GM13977 (cell line): ENCODE results near the gene FAM210B.
"Not testable (repeated sequence)": the region's sequence is repeated elsewhere in the genome, so short reads cannot be mapped to it uniquely, and the experiment has no call there.

Source experiments
- DNase-seq: peaks from one replicate; pipeline ENCODE4 v3.0.0; 2012; ENCODE audit warnings: low spot score
- in situ Hi-C: fragments of 300-500 bp; cut with MboI; formaldehyde crosslinking; loops from one replicate; pipeline ENCODE4 v1.12.0; 2022; ENCODE audit warnings: low sequenced_read_pairs, low pct_unique_long_range_greater_than_20kb, mixed read lengths, inconsistent platforms; ENCODE audit not compliant: unreplicated experiment
- TF ChIP-seq, protein P1 (sequence below): IDR thresholded peaks from 2 replicates; pipeline ENCODE4 v1.5.1; 2012; ENCODE audit warnings: mild to moderate bottlenecking, control low read depth; ENCODE audit not compliant: insufficient read depth; ENCODE audit errors: extremely low read depth, missing control alignments

FAM210B gene

DNA sequence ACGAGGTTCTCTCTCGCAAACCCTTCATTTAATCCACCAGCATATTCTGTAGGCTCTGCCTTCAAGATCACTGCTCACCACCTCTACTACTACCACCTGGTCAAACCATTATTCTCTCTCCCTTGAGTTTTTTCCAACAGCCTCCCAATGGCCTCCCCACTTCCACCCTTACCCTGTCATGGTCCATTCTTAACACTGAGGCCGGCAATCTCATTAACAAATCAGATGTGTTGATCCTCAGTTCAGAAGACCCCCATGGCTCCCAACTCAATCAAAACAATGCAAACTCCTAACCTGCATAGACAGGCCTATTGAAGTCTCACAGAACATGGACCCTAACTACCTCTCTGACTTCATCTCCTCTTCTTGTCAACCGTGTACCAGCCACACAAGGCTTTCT is 31.0 kb downstream of the FAM210B start:
- in situ Hi-C loops, result no loop called here
- DNase-seq, result no peak
- TF ChIP-seq, protein P1, sequence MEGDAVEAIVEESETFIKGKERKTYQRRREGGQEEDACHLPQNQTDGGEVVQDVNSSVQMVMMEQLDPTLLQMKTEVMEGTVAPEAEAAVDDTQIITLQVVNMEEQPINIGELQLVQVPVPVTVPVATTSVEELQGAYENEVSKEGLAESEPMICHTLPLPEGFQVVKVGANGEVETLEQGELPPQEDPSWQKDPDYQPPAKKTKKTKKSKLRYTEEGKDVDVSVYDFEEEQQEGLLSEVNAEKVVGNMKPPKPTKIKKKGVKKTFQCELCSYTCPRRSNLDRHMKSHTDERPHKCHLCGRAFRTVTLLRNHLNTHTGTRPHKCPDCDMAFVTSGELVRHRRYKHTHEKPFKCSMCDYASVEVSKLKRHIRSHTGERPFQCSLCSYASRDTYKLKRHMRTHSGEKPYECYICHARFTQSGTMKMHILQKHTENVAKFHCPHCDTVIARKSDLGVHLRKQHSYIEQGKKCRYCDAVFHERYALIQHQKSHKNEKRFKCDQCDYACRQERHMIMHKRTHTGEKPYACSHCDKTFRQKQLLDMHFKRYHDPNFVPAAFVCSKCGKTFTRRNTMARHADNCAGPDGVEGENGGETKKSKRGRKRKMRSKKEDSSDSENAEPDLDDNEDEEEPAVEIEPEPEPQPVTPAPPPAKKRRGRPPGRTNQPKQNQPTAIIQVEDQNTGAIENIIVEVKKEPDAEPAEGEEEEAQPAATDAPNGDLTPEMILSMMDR, result no peak

DNA sequence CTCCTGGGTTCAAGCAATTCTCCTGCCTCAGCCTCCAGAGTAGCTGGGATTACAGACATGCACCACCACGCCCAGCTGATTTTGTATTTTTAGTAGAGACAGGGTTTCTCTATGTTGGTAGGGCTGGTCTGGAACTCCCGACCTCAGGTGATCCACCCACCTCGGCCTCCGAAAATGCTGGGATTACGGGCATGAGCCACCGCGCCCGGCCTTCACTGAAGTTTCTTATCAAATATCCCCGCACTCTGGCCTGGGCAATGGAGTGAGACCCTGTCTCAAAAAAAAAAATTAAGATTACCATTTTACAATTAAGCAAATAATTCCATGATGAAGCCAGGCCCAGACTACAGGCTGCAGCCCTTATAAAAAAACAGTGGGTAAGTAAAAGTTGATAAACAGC is 31.6 kb downstream of the FAM210B start:
- DNase-seq, in situ Hi-C loops: not testable (repeated sequence)

DNA sequence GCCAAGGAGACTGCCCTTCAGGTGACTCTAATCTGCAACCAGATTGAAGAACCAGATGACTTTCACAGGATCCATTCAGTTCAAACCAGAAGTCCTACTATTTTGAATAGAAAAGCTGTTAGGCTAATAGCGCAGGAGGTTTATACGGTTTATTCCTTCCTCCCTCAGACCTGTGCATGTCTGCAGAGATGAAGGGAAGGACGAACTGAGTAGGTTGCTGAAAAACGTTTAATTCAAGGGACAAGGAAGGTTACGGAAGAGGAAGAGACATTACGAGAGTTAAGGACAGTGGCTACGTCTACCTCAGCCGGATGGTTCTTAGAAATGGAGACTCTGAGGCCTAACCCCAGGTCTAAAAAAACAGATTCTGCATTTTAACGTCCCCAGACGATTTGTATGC is 32.3 kb downstream of the FAM210B start:
- no peak for DNase-seq
- in situ Hi-C loops, result no loop called here
- TF ChIP-seq, protein P1, result no peak

DNA sequence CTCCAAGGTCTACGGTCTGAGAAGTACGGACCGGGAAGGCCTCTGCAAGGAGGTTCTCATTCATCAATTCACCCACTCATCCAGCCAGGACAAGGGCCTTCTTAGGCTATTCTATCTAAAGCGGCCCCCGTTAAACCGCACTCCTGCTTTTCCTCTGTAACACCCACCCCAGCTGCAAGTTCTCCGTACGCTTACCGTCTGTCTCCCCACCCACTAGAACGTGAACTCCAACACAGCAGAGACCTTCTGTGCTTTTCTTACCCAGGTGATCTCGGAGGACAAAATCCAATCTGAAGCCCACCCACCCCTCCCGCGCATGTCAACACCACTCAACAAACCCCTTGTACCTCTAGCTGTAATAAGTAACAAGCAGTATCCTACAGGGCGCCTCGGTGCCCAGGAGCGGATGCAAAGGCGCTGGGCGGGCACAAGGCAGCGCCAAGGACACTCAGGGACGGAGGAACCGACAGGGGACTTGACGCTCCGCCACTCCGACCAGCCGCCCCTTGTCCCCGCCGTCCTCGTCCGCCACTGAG is 32.9 kb downstream of the FAM210B start:
- TF ChIP-seq, protein P1, result no peak
- no peak for DNase-seq
- in situ Hi-C loops, result no loop called here

DNA sequence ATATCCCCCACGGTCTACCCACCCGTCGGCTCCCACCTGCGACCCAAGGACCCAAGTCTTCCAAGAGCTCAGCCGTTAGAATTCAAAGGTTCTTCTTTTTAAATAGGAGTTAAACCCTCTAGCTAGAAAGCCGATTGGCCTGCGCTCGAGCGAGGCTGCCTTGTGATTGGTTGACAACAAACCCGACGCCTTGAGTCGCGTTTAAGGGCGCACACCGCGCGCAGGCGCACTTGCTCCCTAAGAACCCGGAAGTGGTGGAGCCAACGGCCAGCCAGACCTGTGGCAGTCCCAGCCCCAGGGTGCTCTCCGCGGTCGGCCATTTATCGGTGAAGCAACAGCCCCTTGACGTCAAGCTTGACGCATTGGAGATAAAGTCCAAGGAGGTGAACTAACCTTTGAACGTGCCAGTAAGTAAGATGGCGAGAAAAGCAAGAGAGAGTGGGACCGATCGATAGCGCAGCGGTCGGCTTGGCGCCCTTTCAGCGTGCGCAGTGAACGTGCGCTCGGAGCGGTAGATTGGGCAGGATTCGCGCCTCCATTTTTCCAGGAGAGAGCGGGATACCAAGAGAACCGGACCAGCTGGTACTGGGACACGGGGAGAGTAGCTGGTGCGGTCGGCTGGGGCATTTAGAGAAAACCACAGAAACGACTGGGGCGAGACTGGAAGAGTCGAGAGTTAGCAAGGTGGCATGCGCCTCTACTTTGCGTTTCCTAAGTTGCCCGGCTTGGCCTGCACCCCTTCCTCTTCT is 33.5 kb downstream of the FAM210B start, which contains the start of the genes AURKA and CSTF1:
Gene AURKA, minus strand, starts transcription at position 84 of the 749 bp plus-strand sequence. CDS start 4,018 bp downstream, outside the sequence.
Gene CSTF1, plus strand, starts transcription at position 514 of the 749 bp plus-strand sequence. CDS start 2,908 bp downstream, outside the sequence.
- peak; percentile 98 for DNase-seq
- in situ Hi-C loops, result no loop called here
- TF ChIP-seq, protein P1, result no peak

DNA sequence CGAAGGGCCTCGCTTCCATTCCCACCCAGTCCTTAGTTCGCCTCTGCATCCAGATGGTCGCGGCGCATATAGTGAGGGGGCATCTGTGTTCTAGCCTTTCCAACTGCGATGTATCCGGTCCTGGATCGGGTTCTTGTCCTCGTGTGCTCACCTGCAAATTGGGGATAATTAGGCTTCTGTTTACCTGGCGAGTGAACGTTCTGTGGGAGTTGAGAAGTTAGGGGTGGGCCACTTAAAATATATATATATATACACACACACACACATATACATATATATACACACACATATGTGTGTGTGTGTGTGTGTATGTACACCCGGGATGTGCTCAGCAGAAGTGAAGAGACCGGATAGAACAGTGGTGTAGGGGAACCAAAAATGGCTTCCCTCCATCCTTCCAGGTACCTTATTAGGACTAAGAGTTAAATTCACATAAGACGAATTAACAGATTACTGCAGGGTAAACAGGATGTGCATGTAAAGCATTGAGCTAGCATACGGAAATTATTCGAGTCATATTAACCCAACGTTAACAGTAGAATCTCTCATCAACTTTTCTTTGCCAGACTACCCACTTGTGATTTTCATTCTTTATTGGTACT is 34.2 kb downstream of the FAM210B start:
- in situ Hi-C loops, result no loop called here
- peak; percentile 27 for DNase-seq
- TF ChIP-seq, protein P1, result no peak

DNA sequence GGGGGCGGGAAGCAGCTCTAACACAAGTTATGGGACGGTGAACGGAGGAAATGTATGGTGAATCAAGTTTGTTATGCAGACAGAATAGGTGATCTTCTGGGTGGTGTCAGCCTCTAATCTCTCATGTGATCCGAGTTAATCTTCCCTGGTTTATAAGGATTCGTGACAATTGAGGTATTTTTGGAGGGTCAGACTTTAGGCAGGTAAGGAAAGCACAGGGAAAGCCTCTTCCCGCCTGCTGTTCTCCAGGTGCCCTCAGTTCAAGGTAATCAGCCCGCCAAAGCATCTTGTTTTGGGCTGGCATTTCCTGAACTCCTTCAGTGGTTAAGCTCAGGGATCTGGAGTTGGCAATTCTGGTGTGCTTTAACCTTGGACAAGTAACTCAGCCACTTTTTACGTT is 34.9 kb downstream of the FAM210B start:
- no peak for DNase-seq
- in situ Hi-C loops, result no loop called here
- TF ChIP-seq, protein P1, result no peak
